Measurements from ENCODE around the gene COPZ1. TPM values are rescaled to one million over a fixed set of nuclear protein-coding genes. Genes with fewer than 3 reads are reported as not detected.

Gene COPZ1
- total and polyA plus RNA-seq, 9 of the 15 experiments (the other 6 are each of a cell fraction or from before 2014, with no cell fraction given): 137 to 487 (median 233) TPM

- TF ChIP-seq ETV6 (IDR thresholded peaks at IDR 0.05; ENCODE audit: borderline replicate concordance in 1 of 2, low read depth in 2 of 2, low read length in 1 of 2) (no peak), ETV6 (CRISPR knock-in tag; IDR thresholded peaks at IDR 0.05; ENCODE audit: borderline replicate concordance) (no peak), NR2C1 (IDR thresholded peaks at IDR 0.05) (no peak), NR2C1 (tag; IDR thresholded peaks at IDR 0.05) (no peak), XRCC3 (IDR thresholded peaks at IDR 0.05) (no peak), TFAP4 (CRISPR knock-in tag; IDR thresholded peaks at IDR 0.05; ENCODE audit: borderline replicate concordance) (peak; percentile 73), ZNF384 (IDR thresholded peaks at IDR 0.05; ENCODE audit: low read depth, low read length) (no peak), FOXA1 (IDR thresholded peaks at IDR 0.05; ENCODE audit: borderline replicate concordance) (no peak), MECOM (CRISPR knock-in tag; IDR thresholded peaks at IDR 0.05) (no peak), OTX1 (CRISPR knock-in tag; IDR thresholded peaks at IDR 0.05) (no peak), L3MBTL2 (IDR thresholded peaks at IDR 0.05) (peak; percentile 58), GATAD2A (IDR thresholded peaks at IDR 0.05) (peak; percentile 99), KLF1 (tag; IDR thresholded peaks at IDR 0.05) (no peak), RBM17 (IDR thresholded peaks at IDR 0.05; ENCODE audit: borderline replicate concordance, low read depth, low read length) (no peak), ZNF175 (CRISPR knock-in tag; IDR thresholded peaks at IDR 0.05; ENCODE audit: low read depth) (no peak), ZMIZ1 (IDR thresholded peaks at IDR 0.05; ENCODE audit: low read depth in 2 of 2, low read length in 2 of 2) (peak in 1 of 2 experiments; percentile 24; a peak in 1 of 4 replicates), ETS1 (conservative IDR thresholded peaks at IDR 0.05; ENCODE audit: control insufficient read depth, low read depth, low read length) (peak; percentile 76), ARID3B (CRISPR knock-in tag; IDR thresholded peaks at IDR 0.05; ENCODE audit: borderline replicate concordance) (no peak), SIN3A (IDR thresholded peaks at IDR 0.05; ENCODE audit: borderline replicate concordance in 2 of 2, control insufficient read depth in 1 of 2, low read depth in 2 of 2, low read length in 2 of 2) (peak in 1 of 2 experiments; percentile 46; a peak in 1 of 4 replicates)
- TF ChIP-seq, protein P1, sequence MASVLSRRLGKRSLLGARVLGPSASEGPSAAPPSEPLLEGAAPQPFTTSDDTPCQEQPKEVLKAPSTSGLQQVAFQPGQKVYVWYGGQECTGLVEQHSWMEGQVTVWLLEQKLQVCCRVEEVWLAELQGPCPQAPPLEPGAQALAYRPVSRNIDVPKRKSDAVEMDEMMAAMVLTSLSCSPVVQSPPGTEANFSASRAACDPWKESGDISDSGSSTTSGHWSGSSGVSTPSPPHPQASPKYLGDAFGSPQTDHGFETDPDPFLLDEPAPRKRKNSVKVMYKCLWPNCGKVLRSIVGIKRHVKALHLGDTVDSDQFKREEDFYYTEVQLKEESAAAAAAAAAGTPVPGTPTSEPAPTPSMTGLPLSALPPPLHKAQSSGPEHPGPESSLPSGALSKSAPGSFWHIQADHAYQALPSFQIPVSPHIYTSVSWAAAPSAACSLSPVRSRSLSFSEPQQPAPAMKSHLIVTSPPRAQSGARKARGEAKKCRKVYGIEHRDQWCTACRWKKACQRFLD (CRISPR knock-in tag; IDR thresholded peaks at IDR 0.05): no peak
These were observed 45.3 kb downstream of the COPZ1 start (continued) for GRCh38 chr12:54370171-54370730.
